Astrocyte of the spinal cord (primary cell): ENCODE data around the gene PLD1.

ENCODE experiments used
- DNase-seq: peaks from one replicate; pipeline ENCODE4 v3.0.0; 2011; ENCODE audit warnings: low read depth, low spot score
- H3K4me3 ChIP-seq: 2 replicates; pipeline ENCODE4 v1.5.1; 2011; ENCODE audit warnings: low read depth, mild to moderate bottlenecking, low read length, moderate library complexity
- CTCF ChIP-seq: IDR thresholded peaks from 2 replicates; pipeline ENCODE4 v1.5.1; 2012; ENCODE audit warnings: low read depth, mild to moderate bottlenecking, low read length, inconsistent platforms
- in situ Hi-C: cut with HindIII; loops from 2 replicates; pipeline ENCODE4 v1.10.0; 2017; ENCODE audit warnings: low sequenced_read_pairs

PLD1 gene

GRCh38 chr3:171769461-171769860 is 40.8 kb downstream of the PLD1 start:
- no peak for DNase-seq
- no peak for TF ChIP-seq CTCF

GRCh38 chr3:171768986-171769385 is 41.3 kb downstream of the PLD1 start:
- DNase-seq, result no peak
- in situ Hi-C loops, result no loop called here
- TF ChIP-seq CTCF, result no peak
- no peak overlapping the region for H3K4me3 ChIP-seq

More at GRCh38 chr3:171769461-171769860, 40.8 kb downstream of the PLD1 start:
- in situ Hi-C loops, result no loop called here
- no peak overlapping the region for H3K4me3 ChIP-seq

GRCh38 chr3:171768281-171768900 is 41.9 kb downstream of the PLD1 start:
- in situ Hi-C loops, result no loop called here
- DNase-seq, result no peak
- no peak overlapping the region for H3K4me3 ChIP-seq
- no peak for TF ChIP-seq CTCF

GRCh38 chr3:171765511-171765887 is 44.8 kb downstream of the PLD1 start:
- no peak overlapping the region for H3K4me3 ChIP-seq
- in situ Hi-C loops, result no loop called here
- DNase-seq, result no peak
- no peak for TF ChIP-seq CTCF

GRCh38 chr3:171763392-171763791 is 46.9 kb downstream of the PLD1 start:
- DNase-seq, result no peak
- in situ Hi-C loops, result no loop called here
- H3K4me3 ChIP-seq, result no peak overlapping the region
- TF ChIP-seq CTCF, result no peak

GRCh38 chr3:171760477-171760876 is 49.8 kb downstream of the PLD1 start:
- in situ Hi-C loops, result no loop called here
- DNase-seq, result no peak
- H3K4me3 ChIP-seq, result no peak overlapping the region
- no peak for TF ChIP-seq CTCF

GRCh38 chr3:171758109-171758508 is 52.2 kb downstream of the PLD1 start:
- DNase-seq, result no peak
- H3K4me3 ChIP-seq, result no peak overlapping the region
- no peak for TF ChIP-seq CTCF
- in situ Hi-C loops, result no loop called here
